ENCODE results near the gene ARHGEF28. TPM values are rescaled to one million over a fixed set of nuclear protein-coding genes. Genes with fewer than 3 reads are reported as not detected.

ARHGEF28 gene
- total RNA-seq, 1 donor: 0.27 TPM

DNA sequence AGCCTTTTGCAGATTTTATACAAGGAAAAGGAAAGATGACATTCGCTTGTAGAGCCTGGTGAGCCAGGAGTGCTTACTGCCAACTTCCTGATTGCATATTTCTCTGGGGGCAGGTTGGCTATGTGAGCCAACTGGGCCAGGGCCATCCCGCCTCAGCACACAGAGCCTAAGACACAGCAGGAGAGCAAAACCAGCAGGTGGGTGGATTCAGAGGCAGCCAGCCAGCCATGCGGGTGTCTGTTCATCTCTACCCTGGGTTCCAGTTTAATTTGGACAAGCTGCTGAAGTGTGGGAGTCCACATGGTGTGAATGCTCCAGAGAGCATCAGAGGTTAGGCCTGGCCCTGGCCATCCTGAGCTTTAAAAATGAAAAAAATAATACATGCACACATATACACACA lies 291.4 kb downstream of the ARHGEF28 start:
- no peak for DNase-seq (ENCODE audit: low read depth in 2 of 3, low spot score in 2 of 3)

DNA sequence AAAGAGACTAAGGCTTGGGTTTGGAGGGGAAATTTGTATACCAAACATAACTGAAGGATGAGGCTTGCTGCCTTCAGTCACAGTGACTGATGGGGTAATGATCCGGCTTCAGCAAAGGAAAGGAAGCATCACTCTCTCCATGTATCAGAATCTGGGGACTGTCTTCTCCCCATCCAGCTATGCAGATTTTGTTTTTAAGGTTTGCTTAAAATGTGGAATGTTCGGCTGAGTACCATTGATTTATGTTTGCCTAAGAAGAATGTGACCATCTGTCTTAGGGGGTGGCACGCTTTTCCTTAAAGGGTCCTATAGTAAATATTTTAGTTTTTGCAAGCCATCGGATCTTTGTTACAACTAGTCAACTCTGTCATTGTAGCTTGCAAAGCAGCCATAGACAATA lies 291.9 kb downstream of the ARHGEF28 start:
- DNase-seq (ENCODE audit: low read depth in 2 of 3, low spot score in 2 of 3): no peak

DNA sequence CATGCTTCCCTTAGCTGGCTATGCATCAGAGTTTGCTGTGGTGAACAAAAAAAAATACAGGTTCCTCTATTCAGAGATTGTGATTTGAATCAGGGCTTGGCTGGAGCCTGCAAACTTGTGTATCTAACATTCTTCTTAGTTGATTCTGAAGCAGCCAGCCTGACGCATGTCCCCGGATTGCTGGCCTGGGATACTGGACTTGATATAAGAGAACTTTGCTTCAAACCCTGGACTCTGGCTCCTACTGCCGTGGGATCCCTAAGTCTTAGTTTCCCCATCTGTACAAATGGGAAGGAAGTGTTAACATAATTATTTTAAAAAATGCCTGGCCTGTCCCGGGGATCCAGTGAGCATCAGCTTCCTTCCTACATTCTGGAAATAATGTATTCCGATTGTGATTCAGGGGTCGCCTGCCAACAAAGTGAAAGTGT lies 292.8 kb downstream of the ARHGEF28 start:
- DNase-seq (ENCODE audit: low read depth in 2 of 3, low spot score in 2 of 3): peak in 1 of 3 donors; percentile 17

GRCh38 chr5:73921741-73922140 lies 295.7 kb downstream of the ARHGEF28 start:
- no peak for DNase-seq (ENCODE audit: low read depth in 2 of 3, low spot score in 2 of 3)

- no peak for DNase-seq (ENCODE audit: low read depth in 2 of 3, low spot score in 2 of 3)
Observed at GRCh38 chr5:73922224-73922623, 296.2 kb downstream of the ARHGEF28 start.

- no peak for DNase-seq (ENCODE audit: low read depth in 2 of 3, low spot score in 2 of 3)
Observed at GRCh38 chr5:73922875-73923557, 297.0 kb downstream of the ARHGEF28 start.

GRCh38 chr5:73928476-73929070 lies 302.6 kb downstream of the ARHGEF28 start:
- no peak for DNase-seq (ENCODE audit: low read depth in 2 of 3, low spot score in 2 of 3)

- no peak for DNase-seq (ENCODE audit: low read depth in 2 of 3, low spot score in 2 of 3)
Observed at GRCh38 chr5:73935719-73936118, 309.7 kb downstream of the ARHGEF28 start.

- DNase-seq (ENCODE audit: low read depth in 2 of 3, low spot score in 2 of 3): no peak
Observed at GRCh38 chr5:73938280-73938937, 312.4 kb downstream of the ARHGEF28 start.

DNA sequence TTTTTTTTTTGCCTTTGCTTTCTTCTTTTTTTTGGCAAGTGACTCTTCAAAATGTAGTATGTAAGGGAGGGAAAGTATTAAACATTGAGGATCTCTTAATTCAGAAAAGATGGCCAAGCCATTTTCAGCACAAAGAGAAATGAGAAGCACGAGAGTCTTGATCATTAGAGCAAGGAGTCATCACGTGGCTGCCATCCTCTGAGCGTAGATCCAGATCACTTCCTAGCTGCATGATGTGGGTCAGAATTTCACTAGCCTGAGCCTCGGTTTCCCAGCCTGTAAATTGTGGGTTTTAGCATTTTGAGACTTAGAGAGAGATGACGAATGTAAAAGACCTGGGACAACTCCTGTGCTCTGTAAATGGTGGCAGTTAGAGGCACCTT lies 312.9 kb downstream of the ARHGEF28 start:
- no peak for DNase-seq (ENCODE audit: low read depth in 2 of 3, low spot score in 2 of 3)

- DNase-seq (ENCODE audit: low read depth in 2 of 3, low spot score in 2 of 3): no peak
Observed at GRCh38 chr5:73939557-73939956, 313.6 kb downstream of the ARHGEF28 start.

- no peak for DNase-seq (ENCODE audit: low read depth in 2 of 3, low spot score in 2 of 3)
Observed at GRCh38 chr5:73940026-73940425, 314.0 kb downstream of the ARHGEF28 start.

- DNase-seq (ENCODE audit: low read depth in 2 of 3, low spot score in 2 of 3): no peak
Observed at GRCh38 chr5:73940801-73941200, 314.8 kb downstream of the ARHGEF28 start.

GRCh38 chr5:73942783-73943182 lies 316.8 kb downstream of the ARHGEF28 start:
- no peak for DNase-seq (ENCODE audit: low read depth in 2 of 3, low spot score in 2 of 3)

DNA sequence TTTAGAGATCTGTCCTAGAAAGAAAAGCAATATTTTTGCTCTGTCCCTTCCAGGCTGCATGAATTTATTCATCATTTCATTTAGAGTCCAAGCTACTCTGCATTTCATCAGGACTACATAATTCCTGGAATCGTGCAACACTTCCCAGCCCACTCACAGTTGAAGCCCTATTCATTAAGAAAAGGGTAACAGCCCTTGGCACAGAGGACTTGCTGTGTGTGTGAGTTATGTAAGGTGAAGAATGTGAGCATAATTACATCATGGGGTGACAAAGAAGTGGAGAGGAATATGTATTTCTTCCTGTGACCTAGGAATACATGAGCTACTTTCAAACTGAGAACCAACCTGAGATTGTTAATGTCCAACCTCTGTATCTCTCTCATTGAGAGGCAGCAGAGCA lies 317.4 kb downstream of the ARHGEF28 start:
- DNase-seq (ENCODE audit: low read depth in 2 of 3, low spot score in 2 of 3): no peak

GRCh38 chr5:73944581-73944980 lies 318.6 kb downstream of the ARHGEF28 start:
- no peak for DNase-seq (ENCODE audit: low read depth in 2 of 3, low spot score in 2 of 3)

DNA sequence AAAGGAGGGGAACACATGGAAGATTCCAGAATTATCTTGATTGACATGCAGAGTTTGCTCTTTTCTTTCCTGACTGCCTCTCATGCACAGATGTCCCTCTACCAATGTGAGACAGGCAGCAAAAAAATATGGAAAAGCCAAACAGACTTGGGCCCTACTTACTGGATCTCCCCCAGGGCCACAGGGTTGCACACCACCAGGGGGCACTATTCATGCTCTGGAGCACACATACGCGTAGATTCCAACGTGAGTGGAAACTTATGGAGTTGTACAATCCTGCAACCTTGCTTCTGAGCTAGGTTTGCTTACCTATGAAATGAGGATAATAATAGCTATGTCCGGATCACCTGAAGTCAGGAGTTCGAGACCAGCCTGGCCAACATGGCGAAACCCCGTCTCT lies 319.5 kb downstream of the ARHGEF28 start:
- no peak for DNase-seq (ENCODE audit: low read depth in 2 of 3, low spot score in 2 of 3)

DNA sequence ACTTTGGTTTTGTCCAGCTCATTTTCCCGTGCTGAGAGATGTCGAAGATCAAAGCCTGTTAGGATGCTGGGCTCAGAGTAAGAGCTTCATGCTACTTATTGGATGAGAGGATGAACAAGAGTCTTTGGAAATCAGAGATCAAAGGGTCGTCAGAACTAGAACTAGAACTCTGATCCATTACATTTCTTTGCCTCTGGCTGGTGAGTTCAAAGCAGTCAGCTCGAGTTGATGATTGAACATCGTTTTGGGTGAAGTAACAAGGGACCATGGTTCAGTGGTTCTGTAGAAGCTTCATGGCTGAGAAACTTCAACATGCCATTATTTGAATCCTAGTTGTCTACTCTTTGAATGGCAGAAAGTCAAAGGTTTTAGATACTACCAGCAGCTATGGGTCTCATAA lies 320.3 kb downstream of the ARHGEF28 start:
- no peak for DNase-seq (ENCODE audit: low read depth in 2 of 3, low spot score in 2 of 3)

DNA sequence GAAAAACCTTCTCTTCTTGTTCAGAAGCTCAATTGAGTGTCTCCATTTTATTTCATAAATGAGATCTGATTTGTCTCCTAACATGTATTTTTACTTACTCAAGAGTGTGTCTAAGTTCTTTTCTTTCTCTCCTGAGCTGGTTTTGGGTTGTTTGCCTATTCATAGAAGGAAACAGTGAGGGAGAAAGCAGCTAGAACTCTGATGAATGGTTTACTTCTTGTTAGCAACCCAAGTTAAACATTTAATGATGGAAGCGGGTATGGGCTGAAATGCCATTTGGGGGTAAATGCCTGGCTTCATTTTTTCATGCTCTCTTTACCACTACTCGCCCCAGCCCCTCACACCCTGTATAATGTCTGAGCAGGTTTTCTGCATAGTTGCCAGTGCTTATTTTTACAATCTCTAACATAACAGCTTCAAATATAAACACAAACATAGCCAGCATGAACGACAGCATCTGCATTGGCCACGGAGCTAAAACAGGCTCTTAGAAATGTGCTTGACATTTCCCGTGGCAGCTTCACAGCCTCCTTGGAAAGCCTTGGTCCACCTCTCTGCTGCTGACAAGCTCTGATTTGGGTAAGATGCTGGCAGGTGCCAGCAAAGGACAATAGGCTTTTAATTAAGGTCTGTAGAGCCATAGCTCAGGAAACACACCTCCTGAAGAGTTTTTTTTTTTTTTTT lies 321.1 kb downstream of the ARHGEF28 start:
- no peak for DNase-seq (ENCODE audit: low read depth in 2 of 3, low spot score in 2 of 3)

- DNase-seq (ENCODE audit: low read depth in 2 of 3, low spot score in 2 of 3): no peak
Observed at GRCh38 chr5:73947906-73948640, 322.1 kb downstream of the ARHGEF28 start.

DNA sequence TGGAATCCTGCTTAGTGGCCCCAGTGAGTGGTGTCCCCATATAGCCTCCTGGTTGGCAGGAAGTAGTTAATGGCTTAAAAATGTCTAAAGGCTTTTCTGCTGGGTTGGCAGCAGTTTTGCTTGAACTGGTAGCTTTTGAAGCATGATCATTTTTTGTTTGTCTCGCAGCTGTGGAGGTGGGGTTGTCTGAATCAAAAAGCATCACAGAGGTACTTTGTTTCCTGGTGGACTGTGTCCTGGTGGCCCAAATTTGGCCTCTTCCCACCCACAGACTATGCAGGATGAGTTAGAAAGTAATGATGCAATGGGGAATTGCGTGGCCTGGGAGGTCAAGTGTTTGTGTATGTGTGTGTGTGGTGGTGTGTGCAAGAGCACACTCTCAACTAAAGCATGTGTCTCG lies 322.7 kb downstream of the ARHGEF28 start:
- DNase-seq (ENCODE audit: low read depth in 2 of 3, low spot score in 2 of 3): no peak
